HepG2 (cell line): ENCODE results near the gene VAMP8. TPM values are rescaled to one million over a fixed set of nuclear protein-coding genes. Genes with fewer than 3 reads are reported as not detected.

ENCODE experiments used
- ATAC-seq: fragments of 200-7000 bp; cut with Tn5 transposase; 3 replicates; pipeline ENCODE4 v1.9.1; 2020; ENCODE audit warnings: mild to moderate bottlenecking, moderate library complexity
- BruUV-seq: library from RNA; stranded (reverse); fragments of 400-500 nt; replicated peaks from 2 replicates; lab custom pipeline; 2021; lab: Mats Ljungman, UMichigan
- CTCF ChIA-PET: fragments of 300-600 bp; formaldehyde crosslinking; extraction: SDS; loops from one replicate; lab custom pipeline; 2021; ENCODE audit warnings: low total read pairs, inconsistent platforms, low intra/inter-chr PET ratio; lab: Yijun Ruan, JAX
- POLR2A ChIA-PET: fragments of 350-600 bp; sonication (Branson Sonifier 250); formaldehyde crosslinking; loops from one replicate; lab custom pipeline; 2020; ENCODE audit warnings: antibody characterized with exemption, inconsistent platforms; lab: Yijun Ruan, JAX
- DNase-seq: peaks from one replicate; pipeline ENCODE4 v3.0.0-alpha.2; 2015; ENCODE audit warnings: low spot score
- FAIRE-seq: peaks from 3 replicates; lab custom pipeline; 2011; peaks lifted over from hg19 to GRCh38; lab: Jason Lieb, UNC
- H2AFZ ChIP-seq: one replicate; pipeline ENCODE4 v1.6.1; 2011; ENCODE audit warnings: low read length, inconsistent platforms
- H3K27ac ChIP-seq: fragments of 300-600 bp; 3 replicates; pipeline ENCODE4 v1.8.0; 2011; ENCODE audit warnings: mixed run types, mild to moderate bottlenecking, mixed read lengths, low read length, inconsistent platforms; ENCODE audit not compliant: insufficient read depth; ENCODE audit errors: extremely low read length
- H3K27me3 ChIP-seq, 2 experiments: fragments of 200-600 bp in 1 of 2; 2 replicates in 1 of 2; 3 replicates in 1 of 2; pipeline versions ENCODE4 v1.6.0 to v1.8.0; 2011; ENCODE audit warnings: low read length in 2 of 2, mild to moderate bottlenecking in 2 of 2, moderate library complexity in 2 of 2, inconsistent platforms in 1 of 2; ENCODE audit not compliant: insufficient read depth in 2 of 2, control insufficient read depth in 1 of 2
- H3K36me3 ChIP-seq, 2 experiments: fragments of 200-600 bp in 1 of 2; replicated peaks in 1 of 2; 2 replicates in 1 of 2; 3 replicates in 1 of 2; pipeline versions ENCODE4 v1.5.1 to v1.8.0; 2011; ENCODE audit warnings: low read length in 2 of 2, inconsistent platforms in 1 of 2; ENCODE audit not compliant: insufficient read depth in 2 of 2, control insufficient read depth in 1 of 2
- H3K4me1 ChIP-seq: 2 replicates; pipeline ENCODE4 v1.5.1; 2012; ENCODE audit warnings: low read length, inconsistent platforms; ENCODE audit not compliant: insufficient read depth
- H3K4me2 ChIP-seq: 2 replicates; pipeline ENCODE4 v1.6.0; 2011; ENCODE audit warnings: low read depth, low read length, inconsistent platforms
- H3K4me3 ChIP-seq, 3 experiments: fragments of 200-600 bp in 1 of 3; sonication (generic), shearing (Covaris generic) in 1 of 3; replicated peaks in 1 of 3; 2 replicates each; pipeline ENCODE4 v1.5.1; 2011 to 2016; ENCODE audit warnings: low read length in 3 of 3, inconsistent platforms in 2 of 3, low read depth in 2 of 3, mild to moderate bottlenecking in 2 of 3, control low read depth in 1 of 3, mixed read lengths in 1 of 3; ENCODE audit not compliant: insufficient read depth in 1 of 3
- H3K79me2 ChIP-seq: one replicate; pipeline ENCODE4 v1.6.1; 2011; ENCODE audit warnings: low read length, inconsistent platforms; ENCODE audit not compliant: insufficient read depth
- H3K9ac ChIP-seq: 2 replicates; pipeline ENCODE4 v1.6.0; 2011; ENCODE audit warnings: mild to moderate bottlenecking, low read depth, low read length, inconsistent platforms; ENCODE audit not compliant: insufficient read depth
- H3K9me3 ChIP-seq: 2 replicates; pipeline ENCODE4 v1.5.1; 2012; ENCODE audit warnings: mild to moderate bottlenecking, low read length
- H4K20me1 ChIP-seq: 2 replicates; pipeline ENCODE4 v1.6.0; 2011; ENCODE audit warnings: inconsistent platforms, mild to moderate bottlenecking, low read length, moderate library complexity; ENCODE audit not compliant: insufficient read depth
- AGO2 ChIP-seq: fragments of 200-400 bp; formaldehyde crosslinking; optimal IDR thresholded peaks from 2 replicates; pipeline ENCODE3; 2017; ENCODE audit warnings: mild to moderate bottlenecking, low read depth, low read length, moderate library complexity
- ARID2 ChIP-seq: sonication (generic); formaldehyde crosslinking; IDR thresholded peaks from 2 replicates; pipeline ENCODE4 v1.8.1; 2022; ENCODE audit warnings: mild to moderate bottlenecking, missing genetic modification reagents, borderline replicate concordance
- ELF4 ChIP-seq: sonication (generic); formaldehyde crosslinking; IDR thresholded peaks from 2 replicates; pipeline ENCODE4 v1.5.0; 2020; ENCODE audit warnings: missing genetic modification reagents, mild to moderate bottlenecking, moderate library complexity, borderline replicate concordance
- FOXJ3 ChIP-seq: sonication (generic); formaldehyde crosslinking; IDR thresholded peaks from 2 replicates; pipeline ENCODE4 v1.4.0; 2020; ENCODE audit warnings: missing genetic modification reagents, mild to moderate bottlenecking, borderline replicate concordance
- KDM5A ChIP-seq: fragments of 200-600 bp; sonication (generic); IDR thresholded peaks from 2 replicates; pipeline ENCODE4 v1.7.0; 2018; ENCODE audit warnings: antibody characterized with exemption, mild to moderate bottlenecking, low read length, borderline replicate concordance
- POLR2A ChIP-seq, 2 experiments: IDR thresholded peaks; 2 replicates each; pipeline ENCODE4 v1.6.1; 2011; ENCODE audit warnings: low read depth in 2 of 2, low read length in 2 of 2, mild to moderate bottlenecking in 1 of 2, moderate library complexity in 1 of 2; ENCODE audit not compliant: insufficient read depth in 1 of 2
- POLR2AphosphoS5 ChIP-seq: IDR thresholded peaks from 2 replicates; pipeline ENCODE4 v1.6.1; 2012; ENCODE audit warnings: low read depth, low read length
- SAFB2 ChIP-seq: sonication (generic); formaldehyde crosslinking; IDR thresholded peaks from 2 replicates; pipeline ENCODE4 v1.5.1; 2020; ENCODE audit warnings: missing genetic modification reagents, low read depth, mild to moderate bottlenecking, borderline replicate concordance
- ZNF3 ChIP-seq: IDR thresholded peaks from 2 replicates; pipeline ENCODE4 v1.7.0; 2017; ENCODE audit warnings: inconsistent platforms
- ZNF350 ChIP-seq: sonication (generic); formaldehyde crosslinking; IDR thresholded peaks from 2 replicates; pipeline ENCODE4 v1.4.0; 2020; ENCODE audit warnings: mild to moderate bottlenecking, low read depth, missing genetic modification reagents, borderline replicate concordance
- ZNF501 ChIP-seq: sonication (generic); formaldehyde crosslinking; IDR thresholded peaks from 2 replicates; pipeline ENCODE4 v1.5.1; 2020; ENCODE audit warnings: mild to moderate bottlenecking, moderate library complexity, missing genetic modification reagents
- ZZZ3 ChIP-seq: sonication (generic); formaldehyde crosslinking; IDR thresholded peaks from 2 replicates; pipeline ENCODE4 v1.4.0; 2020; ENCODE audit warnings: missing genetic modification reagents, mild to moderate bottlenecking, borderline replicate concordance
- WGBS: methylation state at CpG from one replicate; pipeline ENCODE4 v1.1.6; 2017; ENCODE audit warnings: low lambda C conversion rate; 5-methylcytosine and 5-hydroxymethylcytosine counted together
- in situ Hi-C: cut with HindIII; loops from 2 replicates; pipeline ENCODE4 v1.10.0; 2017; ENCODE audit warnings: low pct_unique_long_range_greater_than_20kb; ENCODE audit not compliant: extremely low pct_ligation_motif_present
- intact Hi-C: fragments of 100-400 bp; cut with micrococcal nuclease; formaldehyde crosslinking; loops from one replicate; pipeline ENCODE4 v1.10.0; 2022; ENCODE audit not compliant: unreplicated experiment
- polyA plus RNA-seq, 8 experiments: library from polyadenylated mRNA; depleted of rRNA in 3 of 8; stranded (reverse) in 7 of 8; unstranded in 1 of 8; fragments of >200 nt; fragmentation: Illumina TruSeq in 4 of 8; extraction: Trizol in 4 of 8; gene quantifications; 2 replicates each; pipeline versions ENCODE4 v1.2.1 to v1.2.3, GENCODE V29; 2011 to 2016; ENCODE audit warnings: low read depth in 4 of 8, missing spikeins in 1 of 8, mixed read lengths in 1 of 8; ENCODE audit not compliant: insufficient read depth in 1 of 8
- total RNA-seq, 5 experiments: library from RNA; depleted of rRNA; stranded (reverse); fragments of >200 nt; fragmentation: Illumina TruSeq; extraction: Trizol; gene quantifications; 2 replicates each; pipeline ENCODE4 v1.2.3, GENCODE V29; 2016; ENCODE audit warnings: low read depth in 1 of 5

VAMP8 gene
- total and polyA plus RNA-seq, 2 of the 13 experiments (the other 11 are each of a cell fraction or from before 2014, with no cell fraction given) = 83.3 to 157 TPM

DNA sequence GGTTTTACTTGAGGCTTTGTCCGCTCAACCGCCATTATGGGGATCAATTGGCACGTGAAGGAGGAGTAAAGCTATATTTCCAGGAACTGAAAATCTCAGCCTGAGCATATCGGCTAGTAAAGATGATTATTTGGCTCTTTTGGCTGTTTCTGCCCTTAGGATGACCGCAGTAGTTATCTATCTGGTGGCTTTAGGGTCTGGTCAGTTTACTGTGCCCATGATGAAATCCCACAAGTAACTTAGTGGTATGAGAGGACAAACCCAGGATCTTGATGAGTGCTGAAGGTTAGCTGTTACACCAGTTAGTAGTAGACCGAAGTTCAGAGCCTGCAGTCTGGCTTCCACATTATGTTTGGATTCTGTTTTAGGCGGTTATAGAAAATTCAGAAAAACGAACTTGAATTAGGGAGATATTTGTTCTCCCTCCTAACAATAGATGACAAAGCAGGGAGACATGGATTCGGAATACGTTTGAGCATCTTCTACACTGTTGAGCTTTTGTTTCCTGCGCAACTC is 37.2 kb upstream of the VAMP8 start (continued):
- TF ChIP-seq ZNF501 = 0 out of 2 replicates have a peak, but pooled peaks have one; percentile 28
- TF ChIP-seq SAFB2 (CRISPR knock-in tag) = 0 out of 2 replicates have a peak, but pooled peaks have one; percentile 3
- no peak for TF ChIP-seq ZNF350 (CRISPR knock-in tag)
- TF ChIP-seq KDM5A = peak; percentile 6
- no peak for TF ChIP-seq ZZZ3
- 0 out of 2 replicates have a peak, but pooled peaks have one; percentile 4 for TF ChIP-seq FOXJ3 (CRISPR knock-in tag)

DNA sequence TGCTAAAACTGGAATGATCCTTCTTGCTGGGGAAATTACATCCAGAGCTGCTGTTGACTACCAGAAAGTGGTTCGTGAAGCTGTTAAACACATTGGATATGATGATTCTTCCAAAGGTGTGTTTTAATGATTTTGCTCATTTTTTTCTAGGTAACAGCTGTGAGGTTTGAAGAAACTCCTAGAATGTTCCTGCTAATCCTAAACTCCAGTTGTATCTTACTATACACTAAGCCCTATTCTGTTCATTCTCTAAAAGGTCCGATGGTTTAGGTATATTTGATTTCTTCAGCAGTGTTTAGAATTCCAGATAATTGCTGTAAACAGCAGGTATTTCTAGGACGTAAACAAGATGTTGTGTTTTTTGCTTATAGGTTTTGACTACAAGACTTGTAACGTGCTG is 36.1 kb upstream of the VAMP8 start:
- POLR2A ChIA-PET = interaction anchor here (1.0 to 11.7 kb wide), 7 partner anchors 12 to 232 kb away, joined by 3 to 445 read pairs (median 50); partner anchors contain the start of genes ELMOD3, GGCX, RETSAT and SH2D6
- Histone ChIP-seq H3K27ac (peak overlapping the region; percentile 6), H3K9ac (peak overlapping the region; percentile 99), H3K4me2 (peak overlapping the region; percentile 91), H3K36me3 (peaks cover 13 to 48% of the 10 kb centered on the region in 2 experiments; a peak in 4 of 5 replicates), H3K4me3 (peak overlapping the region; percentile 81 to 96 (median 95); a peak in 5 of 6 replicates), H3K79me2 (peaks cover 53% of the 10 kb centered on the region), H3K27me3 (no peaks in the 10 kb centered on the region; a peak in 1 of 5 replicates), H4K20me1 (peaks cover 38% of the 10 kb centered on the region), H3K4me1 (peaks cover 44% of the 10 kb centered on the region), H3K9me3 (no peaks in the 10 kb centered on the region), H2AFZ (no peak overlapping the region)
- no TSS peak for BruUV-seq
- ATAC-seq = no peak
- in situ Hi-C loops = no loop called here
- 49% methylated on average over 4 of the region's 4 CpGs for WGBS
- DNase-seq = no peak
- FAIRE-seq = no peak
- intact Hi-C loops = no loop called here
- TF ChIP-seq ELF4 (CRISPR knock-in tag) (0 out of 2 replicates have a peak, but pooled peaks have one; percentile 28), POLR2A (IDR thresholded peaks at IDR 0.05; ENCODE audit: insufficient read depth in 1 of 2, low read depth in 2 of 2, low read length in 2 of 2) (peak in 1 of 2 experiments; percentile 31; a peak in 1 of 4 replicates), AGO2 (peak; percentile 44), ARID2 (CRISPR knock-in tag) (0 out of 2 replicates have a peak, but pooled peaks have one; percentile 39), ZNF3 (CRISPR knock-in tag) (no peak), POLR2AphosphoS5 (peak; percentile 44)
- CTCF ChIA-PET = no interaction called here
